NCI-H748 (cell line): ENCODE measurements around the gene GPX8.
A peak's percentile ranks its signal among the peaks of the same experiment; 100 is the strongest.

Experiments used
- DNase-seq: peaks from one replicate; lab custom pipeline; 2025; ENCODE audit not compliant: unreplicated experiment; lab: John Stamatoyannopoulos, UW

The GPX8 gene, protein sequence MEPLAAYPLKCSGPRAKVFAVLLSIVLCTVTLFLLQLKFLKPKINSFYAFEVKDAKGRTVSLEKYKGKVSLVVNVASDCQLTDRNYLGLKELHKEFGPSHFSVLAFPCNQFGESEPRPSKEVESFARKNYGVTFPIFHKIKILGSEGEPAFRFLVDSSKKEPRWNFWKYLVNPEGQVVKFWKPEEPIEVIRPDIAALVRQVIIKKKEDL

DNA sequence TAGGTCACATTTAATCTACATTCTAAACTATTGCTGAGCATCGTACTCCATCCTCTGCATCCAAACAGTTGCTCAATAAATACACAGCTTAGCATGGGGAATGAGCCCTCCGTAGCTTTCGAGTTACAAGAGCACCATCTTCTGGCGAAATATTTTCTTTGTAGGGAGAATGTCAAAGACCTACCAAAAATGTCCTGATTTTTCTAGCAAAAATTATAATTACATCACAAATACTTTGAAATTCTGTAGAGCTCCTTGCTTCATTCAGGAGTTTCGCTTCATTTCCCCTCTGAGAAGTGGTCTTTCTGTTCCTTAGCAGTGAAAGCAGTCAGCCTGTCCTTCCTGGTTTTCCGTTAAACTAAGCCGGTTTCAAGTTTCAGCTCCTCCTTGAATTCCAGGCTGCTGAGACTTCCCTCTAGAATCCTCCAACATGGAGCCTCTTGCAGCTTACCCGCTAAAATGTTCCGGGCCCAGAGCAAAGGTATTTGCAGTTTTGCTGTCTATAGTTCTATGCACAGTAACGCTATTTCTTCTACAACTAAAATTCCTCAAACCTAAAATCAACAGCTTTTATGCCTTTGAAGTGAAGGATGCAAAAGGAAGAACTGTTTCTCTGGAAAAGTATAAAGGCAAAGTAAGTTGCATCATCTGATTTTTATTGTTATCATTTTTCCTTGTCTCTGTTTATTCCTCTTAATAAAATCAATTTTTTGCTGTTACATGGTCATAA, at the start of gene GPX8:
Gene GPX8 (plus strand): TSS at position 409 of the 730 bp plus-strand sequence. CDS start 22 bp downstream, at position 431.
- DNase-seq = peak; percentile 57

DNA sequence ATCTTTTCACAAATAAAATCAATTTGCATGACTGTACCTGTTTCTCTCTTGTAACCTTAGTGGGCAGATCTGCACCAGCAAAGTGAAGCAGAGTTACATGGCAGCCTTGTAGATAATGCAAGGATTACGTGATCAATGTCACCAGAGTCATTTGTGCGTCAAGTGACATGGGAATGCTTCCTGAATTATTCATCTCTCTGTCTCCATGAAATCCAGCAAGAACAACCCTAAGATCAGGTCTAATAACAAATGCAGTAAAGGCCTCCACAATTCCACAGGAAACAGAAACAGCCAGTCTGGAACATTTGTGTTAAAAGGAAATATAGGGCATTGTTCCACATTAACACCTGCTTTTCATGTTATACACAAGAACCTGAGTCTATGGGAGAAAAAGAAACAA, 49.8 kb upstream of the GPX8 start:
- DNase-seq = no peak

DNA sequence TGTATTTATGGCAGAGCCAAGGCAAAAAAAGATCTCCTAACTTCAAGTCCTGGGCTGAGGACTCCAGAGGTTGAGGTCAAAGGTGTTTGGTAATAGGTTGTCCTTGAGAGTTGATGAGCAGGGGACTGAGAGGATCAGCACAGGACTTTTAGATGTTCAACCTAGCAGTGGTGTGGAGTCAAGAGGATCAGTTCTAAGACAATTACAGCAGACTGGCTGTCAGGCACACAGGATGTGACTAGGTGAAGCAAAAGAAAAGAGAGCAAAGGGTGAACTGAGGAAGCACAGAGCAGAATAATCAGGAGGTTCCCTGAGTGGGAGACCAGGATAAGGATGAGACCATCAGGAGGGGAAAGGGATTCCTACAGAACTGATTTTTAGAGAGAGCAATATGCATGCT, 46.6 kb upstream of the GPX8 start:
- DNase-seq = no peak

DNA sequence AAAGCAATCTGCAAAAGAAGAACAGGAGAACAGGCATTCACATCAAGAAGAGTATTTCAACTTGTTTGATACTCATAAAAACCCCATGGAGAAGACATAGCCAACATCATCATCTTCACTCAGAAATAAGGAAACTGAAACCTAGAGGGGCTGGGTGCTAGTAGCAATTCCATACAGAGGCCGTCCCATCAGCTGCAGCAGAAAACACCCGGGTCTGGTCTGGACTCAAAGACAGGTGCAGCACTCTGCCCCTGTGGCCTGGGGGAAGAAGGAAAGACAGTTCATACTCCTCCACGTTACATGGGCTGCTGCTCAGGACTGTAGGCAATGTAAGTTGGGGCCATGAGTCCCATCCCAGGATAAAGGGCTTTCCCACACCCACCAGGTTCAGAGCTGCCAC, 45.9 kb upstream of the GPX8 start:
- DNase-seq = no peak

DNA sequence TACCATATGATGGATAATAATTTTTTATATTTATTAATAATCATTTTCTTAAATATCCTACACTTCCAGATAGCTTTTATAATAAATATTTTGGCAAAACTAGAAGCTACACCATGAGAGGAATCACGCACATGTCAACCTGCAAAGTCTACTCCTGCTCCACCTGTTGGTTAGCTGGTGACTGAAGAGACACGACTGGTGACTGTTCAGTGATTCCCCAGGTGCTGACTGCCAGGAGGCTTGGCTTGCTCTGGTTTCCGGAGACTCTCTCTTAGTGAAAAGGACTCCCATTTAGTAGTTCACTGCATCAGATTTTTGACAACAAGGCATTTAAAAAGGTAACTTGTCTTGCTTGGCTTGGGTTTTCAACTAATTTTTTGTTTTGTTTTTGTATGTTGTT, 36.6 kb upstream of the GPX8 start:
- no peak for DNase-seq

DNA sequence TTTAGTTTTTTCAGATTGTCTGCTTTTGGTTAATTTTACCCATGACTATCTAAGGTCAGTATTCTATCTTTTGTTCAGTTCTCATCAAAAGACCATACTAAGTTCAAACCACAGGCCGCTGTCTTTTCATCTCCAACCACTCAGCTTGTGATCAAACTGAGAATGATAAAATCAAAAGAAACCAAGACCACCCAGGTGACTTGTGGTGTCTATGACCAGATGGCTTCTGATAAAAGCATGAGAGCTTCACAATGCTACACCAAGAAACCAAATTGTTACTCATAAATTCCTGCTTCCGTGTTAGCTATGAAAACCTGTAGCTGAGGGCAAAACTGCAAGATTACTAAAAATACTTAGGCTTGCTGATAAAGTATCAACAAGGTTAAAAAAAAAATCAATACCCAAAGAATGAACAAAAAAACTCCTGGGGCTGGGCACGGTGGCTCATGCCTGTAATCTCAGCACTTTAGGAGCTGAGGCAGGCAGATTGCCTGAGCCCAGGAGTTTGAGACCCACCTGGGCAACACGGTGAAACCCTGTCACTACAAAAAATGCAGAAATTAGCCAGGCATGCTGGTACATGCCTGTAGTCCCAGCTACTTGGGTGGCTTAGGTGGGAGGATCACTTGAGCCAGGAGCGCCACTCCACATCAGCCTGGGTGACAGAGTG, 25.8 kb upstream of the GPX8 start:
- DNase-seq = no peak

DNA sequence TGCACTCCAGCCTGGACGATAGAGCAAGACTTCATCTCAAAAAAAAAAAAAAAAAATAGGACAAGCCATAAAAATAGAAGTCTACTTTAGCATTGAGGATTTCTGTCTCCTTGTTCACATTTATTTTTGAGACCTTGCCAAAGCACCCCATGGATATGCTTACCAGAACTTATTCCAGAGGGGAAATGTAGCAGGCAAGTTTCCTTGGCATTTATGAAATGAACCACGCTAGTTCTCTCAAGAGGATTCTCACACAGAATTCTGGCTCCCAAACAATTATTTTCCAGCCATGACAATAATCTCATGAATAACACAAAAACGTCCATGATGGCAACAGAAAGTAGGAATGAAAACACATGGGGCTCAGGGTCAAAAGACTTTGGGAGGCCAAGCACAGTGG, 23.4 kb upstream of the GPX8 start:
- DNase-seq = no peak

DNA sequence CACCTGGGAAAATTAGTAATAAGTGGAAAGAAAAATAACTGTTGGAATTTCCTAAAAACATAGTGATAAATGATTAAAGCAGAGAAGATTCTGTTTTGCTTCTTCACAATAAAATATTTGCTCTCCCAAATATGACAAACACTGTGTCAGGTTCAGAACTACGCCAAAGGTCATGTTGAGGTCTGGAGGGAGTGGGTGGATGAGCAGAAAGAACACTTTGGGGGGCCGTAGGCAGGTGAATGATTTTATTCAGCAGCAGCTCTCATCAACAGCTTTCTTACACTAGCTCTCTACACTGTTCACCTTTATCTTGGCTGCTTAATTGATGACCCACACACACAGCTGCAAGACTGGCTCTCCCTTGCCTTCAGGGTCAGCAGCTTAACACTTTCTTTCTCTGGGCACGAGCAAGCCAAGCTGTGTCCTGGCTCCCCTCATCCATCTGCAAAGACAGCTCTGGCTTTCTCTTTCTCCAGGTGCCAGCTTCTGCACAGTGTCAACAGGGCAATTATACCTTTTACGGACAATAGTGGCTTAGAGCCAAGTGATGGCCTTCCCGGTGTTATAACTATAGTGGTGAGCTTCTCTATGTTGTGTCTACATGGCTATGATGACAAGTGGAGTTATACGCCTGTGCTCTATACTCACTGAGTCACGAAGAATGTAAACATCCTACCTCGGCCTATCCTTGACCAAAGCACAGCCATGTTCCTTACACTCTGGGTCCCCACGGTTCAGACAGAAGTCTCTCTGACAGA, 18.9 kb upstream of the GPX8 start:
- DNase-seq = peak; percentile 60

DNA sequence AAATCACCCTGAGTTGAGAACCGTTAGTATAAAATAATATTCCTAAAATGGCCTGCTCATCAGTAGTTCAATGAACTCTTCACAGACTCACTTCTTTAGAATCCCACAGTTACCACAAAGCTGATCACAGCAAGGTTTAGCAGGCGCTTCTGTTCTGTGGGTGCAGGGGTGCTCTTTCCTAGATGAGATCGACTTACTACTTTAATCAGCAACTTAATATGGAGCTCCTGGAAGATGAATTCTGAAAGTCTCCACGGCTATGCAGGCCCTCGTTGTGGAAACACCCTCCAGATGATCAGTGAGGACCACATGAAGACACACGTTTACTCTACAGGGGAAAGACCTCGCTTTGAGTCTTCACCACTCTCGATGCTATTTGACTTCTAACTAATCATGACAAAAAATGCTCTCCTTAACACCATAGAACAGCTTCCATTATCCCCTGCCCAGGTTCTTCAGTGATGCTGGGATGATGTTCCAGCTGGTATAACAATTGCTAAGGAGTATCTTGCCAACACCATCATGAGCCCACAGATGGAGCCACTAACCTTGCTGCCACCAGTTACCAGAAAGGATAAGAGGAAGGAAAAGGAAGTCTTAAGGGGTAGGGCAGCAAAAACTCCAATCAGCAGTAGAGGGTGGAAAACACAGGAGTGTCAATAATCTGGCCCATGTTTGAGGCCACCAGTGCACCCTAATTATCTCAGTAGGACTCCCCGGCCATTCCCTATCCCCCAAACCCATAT, 17.9 kb upstream of the GPX8 start:
- no peak for DNase-seq

DNA sequence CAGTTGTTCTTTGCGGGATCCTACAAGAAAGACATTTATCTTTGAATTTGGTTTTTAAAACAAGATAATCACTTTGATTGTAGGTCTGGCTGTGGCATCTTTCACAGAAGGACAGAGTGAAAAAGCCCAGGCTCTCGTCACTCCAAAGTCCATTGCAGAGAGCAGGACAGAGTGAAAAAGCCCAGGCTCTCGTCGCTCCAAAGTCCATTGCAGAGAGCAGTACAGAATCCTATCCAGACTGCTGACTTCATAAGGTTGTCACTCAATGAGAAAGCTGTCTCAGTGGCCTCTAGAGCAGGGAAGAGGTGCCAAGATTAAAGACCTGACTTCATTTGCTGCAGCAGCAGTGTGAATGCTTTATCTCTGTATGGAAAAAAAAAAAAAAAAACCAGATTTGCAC, 16.3 kb upstream of the GPX8 start:
- DNase-seq = no peak

DNA sequence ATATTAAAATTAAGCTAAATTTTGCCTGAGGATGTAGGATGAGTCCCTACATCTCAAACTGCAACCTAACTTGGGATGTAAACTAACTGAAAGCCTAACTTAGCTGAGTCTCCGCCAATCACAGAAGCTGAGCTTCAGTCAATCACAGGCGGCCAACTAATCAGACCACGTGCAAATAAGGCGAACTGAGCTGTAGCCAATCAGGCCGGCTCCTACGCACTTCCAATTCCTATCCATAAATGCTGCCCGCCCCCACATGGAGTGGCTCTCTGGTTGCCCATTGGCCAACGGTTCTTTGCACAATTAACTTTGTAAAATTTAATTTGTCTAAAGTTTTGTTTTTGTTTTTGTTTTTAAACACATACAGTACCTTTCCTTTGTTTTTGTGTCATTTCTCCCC, 13.9 kb upstream of the GPX8 start:
- no peak for DNase-seq

DNA sequence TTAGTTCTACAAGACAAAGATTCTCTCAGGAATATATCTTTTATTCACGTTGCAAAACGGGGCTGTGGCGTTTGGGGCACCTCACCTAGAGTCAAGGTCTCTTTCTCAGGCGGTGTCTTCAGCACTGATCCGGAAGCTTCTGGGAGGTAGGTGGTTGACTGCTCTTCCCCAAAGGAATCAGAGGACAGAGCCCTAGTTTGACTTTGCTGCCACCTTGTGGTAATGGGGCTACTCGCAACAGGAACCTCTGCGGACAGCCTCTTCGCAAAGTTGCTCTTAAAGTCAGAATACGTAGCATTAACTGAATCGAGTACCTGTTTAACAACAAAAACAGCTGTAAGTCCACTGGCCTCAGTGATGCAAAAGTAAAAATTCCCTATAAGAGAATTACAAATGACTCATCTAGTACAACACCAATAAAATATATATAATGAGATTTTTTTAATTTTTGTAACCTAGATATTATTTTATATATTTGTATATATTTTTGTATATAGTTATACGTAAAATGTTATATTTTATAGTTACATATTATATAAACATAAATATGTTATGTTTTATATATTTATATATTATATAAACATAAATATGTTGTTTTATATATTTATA, 13.3 kb upstream of the GPX8 start:
- peak; percentile 84 for DNase-seq

DNA sequence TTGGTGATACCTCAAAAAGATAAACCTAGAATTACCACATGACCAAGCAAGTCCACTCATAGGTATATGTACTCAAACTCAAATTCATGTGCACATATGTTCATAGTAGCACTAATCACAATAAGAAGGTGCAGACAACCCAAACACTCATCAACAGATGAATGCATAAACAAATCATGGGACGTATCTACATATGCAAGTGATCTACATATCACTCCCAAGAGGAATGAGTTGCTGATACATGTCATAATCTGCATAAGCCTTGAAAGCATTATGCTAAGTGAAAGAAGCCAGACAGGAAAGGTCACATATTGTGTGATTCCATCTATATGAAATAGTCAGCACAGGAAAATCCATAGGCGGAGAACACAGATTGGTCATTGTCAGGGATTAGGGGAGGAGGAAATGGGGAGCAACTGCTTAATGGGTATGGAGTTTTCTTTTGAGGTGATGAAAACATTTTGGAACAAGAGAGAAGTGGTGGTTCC, 10.6 kb upstream of the GPX8 start:
- no peak for DNase-seq

DNA sequence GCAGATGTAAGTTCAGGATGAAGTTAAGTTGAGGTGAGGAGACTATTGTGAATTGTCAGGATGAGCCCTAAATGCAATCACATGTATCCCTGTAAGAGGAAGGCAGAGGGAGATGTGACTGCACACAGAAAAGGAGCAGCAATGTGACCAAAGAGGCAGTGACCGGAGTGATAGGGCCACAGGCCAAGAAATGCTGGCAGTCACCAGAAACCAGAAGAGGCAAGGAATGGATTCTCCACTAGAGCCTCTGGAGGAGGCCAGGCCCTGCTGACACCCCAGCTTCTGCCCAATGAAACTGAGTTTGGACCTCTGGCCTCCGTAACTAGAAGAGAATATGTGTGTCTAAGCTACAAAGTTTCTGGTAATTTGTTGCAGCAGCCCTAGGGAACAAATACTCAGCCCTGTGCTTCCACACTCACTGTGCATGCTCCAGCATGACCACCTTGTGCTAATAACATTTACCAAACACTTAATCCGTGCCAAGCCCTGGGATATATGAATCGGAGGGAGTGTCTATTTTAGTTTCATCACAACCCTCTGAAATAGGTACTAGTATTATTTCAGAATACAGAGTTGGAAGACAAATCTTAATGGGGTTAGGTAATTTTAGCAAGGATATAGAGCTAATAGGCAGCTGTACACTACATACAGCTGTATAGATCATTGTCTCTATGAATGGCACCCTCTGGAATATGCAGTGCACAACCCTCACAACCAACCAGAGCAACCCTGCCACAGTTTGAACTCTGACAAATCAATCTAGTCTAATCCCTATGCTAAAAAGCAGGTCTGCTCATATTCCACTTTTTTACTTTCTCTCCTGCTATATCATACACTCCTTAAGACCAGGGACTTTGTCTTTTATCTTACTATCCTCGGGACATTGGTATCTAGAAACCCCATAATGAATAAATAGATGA, 7.8 kb upstream of the GPX8 start:
- peak; percentile 23 for DNase-seq

DNA sequence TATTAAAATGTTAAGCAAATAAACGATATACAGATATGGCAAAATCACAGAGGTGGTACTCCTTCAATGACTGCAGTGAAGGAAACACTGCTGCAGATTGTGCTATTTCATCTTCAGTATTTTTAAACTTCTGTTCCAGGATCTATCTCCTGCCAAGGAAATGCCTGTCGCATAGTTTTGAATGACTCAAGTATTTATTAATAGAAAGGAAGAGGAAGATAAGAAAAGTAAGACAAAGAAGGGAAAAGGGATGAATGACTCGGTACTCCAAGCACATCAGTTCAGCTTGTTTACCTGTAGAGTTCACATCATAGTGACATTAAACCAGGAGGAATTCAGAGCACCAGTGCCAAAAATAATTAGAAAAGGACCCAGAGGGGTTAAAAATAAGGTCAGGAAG, 5.1 kb upstream of the GPX8 start:
- DNase-seq = no peak

DNA sequence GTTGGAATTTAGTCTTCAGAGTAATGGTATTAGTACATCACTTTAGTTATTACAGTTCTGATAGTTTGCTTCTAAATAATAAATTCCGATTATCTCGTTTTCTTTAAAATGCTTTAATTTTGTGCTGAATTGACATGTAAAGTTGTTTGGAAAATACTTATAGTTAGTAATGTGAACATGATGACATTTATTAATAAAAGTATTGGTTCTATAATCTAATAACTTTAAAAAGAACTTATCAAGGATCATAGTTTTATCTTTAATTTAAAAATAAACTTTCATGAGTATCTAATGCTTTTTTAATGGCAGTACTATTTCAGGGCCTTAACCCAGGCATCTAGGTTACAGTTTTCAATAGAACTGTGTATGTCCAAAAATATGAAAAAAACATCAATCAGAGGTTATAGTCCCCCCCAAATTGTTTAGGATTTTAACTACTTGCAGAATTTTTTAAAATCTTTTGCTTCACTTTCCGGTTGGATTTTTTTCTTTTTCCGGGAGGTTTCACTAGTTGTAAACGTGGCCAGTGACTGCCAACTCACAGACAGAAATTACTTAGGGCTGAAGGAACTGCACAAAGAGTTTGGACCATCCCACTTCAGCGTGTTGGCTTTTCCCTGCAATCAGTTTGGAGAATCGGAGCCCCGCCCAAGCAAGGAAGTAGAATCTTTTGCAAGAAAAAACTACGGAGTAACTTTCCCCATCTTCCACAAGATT, 680 bp downstream of the GPX8 start:
- DNase-seq = no peak

DNA sequence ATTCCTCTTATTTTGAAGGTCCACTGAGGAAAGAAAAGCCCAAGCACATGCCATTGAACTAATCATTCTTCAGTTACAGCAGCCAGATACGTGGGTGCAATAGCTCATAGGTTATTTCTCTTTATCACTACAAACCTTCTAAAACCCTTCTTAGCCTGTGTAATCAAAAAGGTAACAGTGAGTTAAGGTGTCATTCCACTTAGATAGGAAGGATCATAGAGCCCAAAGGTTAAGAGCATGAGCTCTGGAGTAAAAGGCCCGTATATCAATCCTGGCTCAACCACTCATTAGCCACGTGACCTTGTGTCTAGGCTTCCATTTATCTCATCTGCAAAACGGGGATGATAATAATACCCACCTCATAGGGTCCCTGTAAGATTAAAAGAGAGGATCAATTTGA, 2.7 kb downstream of the GPX8 start:
- DNase-seq = no peak

DNA sequence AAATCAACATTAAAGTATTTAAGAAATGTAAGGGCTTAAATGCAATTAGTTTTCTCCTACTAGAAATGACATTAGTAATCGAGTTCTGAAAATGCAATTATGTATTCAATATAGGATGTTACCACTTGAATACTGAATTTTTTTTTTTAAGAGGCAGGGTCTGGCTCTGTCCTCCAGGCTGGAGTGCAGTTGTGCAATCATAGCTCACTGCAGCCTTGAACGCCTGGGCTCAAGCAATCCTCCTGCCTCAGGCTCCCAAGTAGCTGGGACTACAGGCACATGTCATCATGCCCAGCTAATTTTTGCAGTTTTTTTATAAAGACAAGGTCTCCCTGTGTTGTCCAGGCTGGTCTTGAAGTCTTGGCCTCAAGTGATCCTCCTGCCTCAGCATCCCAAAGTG, 11.5 kb downstream of the GPX8 start:
- no peak for DNase-seq
